ENCODE measurements around the gene SLC8A1. TPM values are rescaled to one million over a fixed set of nuclear protein-coding genes. Genes with fewer than 3 reads are reported as not detected.

Gene SLC8A1
- total and polyA plus RNA-seq, 10 of the 15 experiments (the other 5 are each of a cell fraction or from before 2014, with no cell fraction given): under 0.01 to 1.2 (median 0.01) TPM; not detected in 3

DNA sequence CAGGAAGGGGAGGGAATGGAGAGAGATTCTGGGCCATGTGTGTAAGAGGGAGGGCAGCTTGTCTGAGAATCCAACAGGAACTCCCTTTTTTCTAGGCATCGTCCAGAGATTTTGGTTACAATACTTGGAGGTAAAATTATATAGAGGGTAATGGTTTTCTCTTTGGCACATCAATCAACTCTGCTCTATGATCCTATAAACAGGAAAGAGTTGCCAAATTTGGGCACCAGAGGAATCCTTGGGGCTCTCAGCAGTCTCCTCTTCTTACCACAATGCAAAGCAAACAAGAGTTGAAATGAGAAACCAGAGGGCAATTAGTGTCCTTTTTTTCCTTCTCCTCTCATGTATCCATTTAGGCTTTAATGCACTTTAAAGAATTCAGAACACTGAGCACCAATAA is 243.4 kb downstream of the SLC8A1 start:
- no peak for DNase-seq (ENCODE audit: low read depth, low spot score)
- SMC1A ChIA-PET (ENCODE audit: uncharacterized antibody, unreplicated experiment): no interaction called here
- Histone ChIP-seq H3K4me1 (ENCODE audit: control insufficient read depth, insufficient read depth, low read length) (no peaks in the 10 kb centered on the region), H3K9me3 (replicated peaks; ENCODE audit: control insufficient read depth, insufficient read depth, low read length) (no peaks in the 10 kb centered on the region), H2AFZ (ENCODE audit: control insufficient read depth, low read depth, low read length) (no peak overlapping the region), H3K4me2 (ENCODE audit: control insufficient read depth, insufficient read depth) (no peak overlapping the region), H3K9ac (ENCODE audit: control insufficient read depth, insufficient read depth, low read length) (no peak overlapping the region), H4K20me1 (ENCODE audit: control insufficient read depth, insufficient read depth) (no peaks in the 10 kb centered on the region), H3K27ac (ENCODE audit: control insufficient read depth, insufficient read depth) (no peak overlapping the region), H3K27me3 (replicated peaks in 1 of 2; ENCODE audit: control insufficient read depth in 2 of 2, insufficient read depth in 2 of 2, low read length in 1 of 2) (no peaks in the 10 kb centered on the region), H3K79me2 (ENCODE audit: control insufficient read depth, insufficient read depth, low read length) (no peaks in the 10 kb centered on the region), H3K36me3 (ENCODE audit: control insufficient read depth in 2 of 2, insufficient read depth in 2 of 2, low read length in 1 of 2) (no peaks in the 10 kb centered on the region), H3K4me3 (no peak overlapping the region)
- ATAC-seq: no peak
- no peak for FAIRE-seq
- TF ChIP-seq, protein P1, sequence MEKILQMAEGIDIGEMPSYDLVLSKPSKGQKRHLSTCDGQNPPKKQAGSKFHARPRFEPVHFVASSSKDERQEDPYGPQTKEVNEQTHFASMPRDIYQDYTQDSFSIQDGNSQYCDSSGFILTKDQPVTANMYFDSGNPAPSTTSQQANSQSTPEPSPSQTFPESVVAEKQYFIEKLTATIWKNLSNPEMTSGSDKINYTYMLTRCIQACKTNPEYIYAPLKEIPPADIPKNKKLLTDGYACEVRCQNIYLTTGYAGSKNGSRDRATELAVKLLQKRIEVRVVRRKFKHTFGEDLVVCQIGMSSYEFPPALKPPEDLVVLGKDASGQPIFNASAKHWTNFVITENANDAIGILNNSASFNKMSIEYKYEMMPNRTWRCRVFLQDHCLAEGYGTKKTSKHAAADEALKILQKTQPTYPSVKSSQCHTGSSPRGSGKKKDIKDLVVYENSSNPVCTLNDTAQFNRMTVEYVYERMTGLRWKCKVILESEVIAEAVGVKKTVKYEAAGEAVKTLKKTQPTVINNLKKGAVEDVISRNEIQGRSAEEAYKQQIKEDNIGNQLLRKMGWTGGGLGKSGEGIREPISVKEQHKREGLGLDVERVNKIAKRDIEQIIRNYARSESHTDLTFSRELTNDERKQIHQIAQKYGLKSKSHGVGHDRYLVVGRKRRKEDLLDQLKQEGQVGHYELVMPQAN (conservative IDR thresholded peaks at IDR 0.05): no peak
- TF ChIP-seq HDAC6 (IDR thresholded peaks at IDR 0.05; ENCODE audit: unreplicated experiment): no peak
- no peak for TF ChIP-seq NBN (IDR thresholded peaks at IDR 0.05)
- TF ChIP-seq RB1 (IDR thresholded peaks at IDR 0.05; ENCODE audit: borderline replicate concordance): no peak
- TF ChIP-seq, protein P2, sequence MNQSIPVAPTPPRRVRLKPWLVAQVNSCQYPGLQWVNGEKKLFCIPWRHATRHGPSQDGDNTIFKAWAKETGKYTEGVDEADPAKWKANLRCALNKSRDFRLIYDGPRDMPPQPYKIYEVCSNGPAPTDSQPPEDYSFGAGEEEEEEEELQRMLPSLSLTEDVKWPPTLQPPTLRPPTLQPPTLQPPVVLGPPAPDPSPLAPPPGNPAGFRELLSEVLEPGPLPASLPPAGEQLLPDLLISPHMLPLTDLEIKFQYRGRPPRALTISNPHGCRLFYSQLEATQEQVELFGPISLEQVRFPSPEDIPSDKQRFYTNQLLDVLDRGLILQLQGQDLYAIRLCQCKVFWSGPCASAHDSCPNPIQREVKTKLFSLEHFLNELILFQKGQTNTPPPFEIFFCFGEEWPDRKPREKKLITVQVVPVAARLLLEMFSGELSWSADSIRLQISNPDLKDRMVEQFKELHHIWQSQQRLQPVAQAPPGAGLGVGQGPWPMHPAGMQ (IDR thresholded peaks at IDR 0.05; ENCODE audit: borderline replicate concordance): no peak
- no peak for TF ChIP-seq SMARCA5 (IDR thresholded peaks at IDR 0.05)
- TF ChIP-seq NR2F1 (conservative IDR thresholded peaks at IDR 0.05): no peak
- no peak for TF ChIP-seq CHD4 (IDR thresholded peaks at IDR 0.05)
- CTCF ChIA-PET: no interaction called here
- intact Hi-C loops (cut with micrococcal nuclease; ENCODE audit: unreplicated experiment) (no loop called here), in situ Hi-C loops (cut with MboI) (no loop called here)
- POLR2A ChIA-PET: no interaction called here
- 100% methylated on average over 1 of the region's 1 CpG for WGBS (ENCODE audit: insufficient coverage, insufficient replicate concordance, low lambda C conversion rate, missing lambda C conversion rate)
- BruUV-seq (replicated peaks): no TSS peak
- RAD21 ChIA-PET (ENCODE audit: unreplicated experiment): no interaction called here

Data from GM12878 (cell line).